HG03439 (cell line): ENCODE measurements around the gene WDCP.
"Not testable (repeated sequence)": the region's sequence is repeated elsewhere in the genome, so short reads cannot be mapped to it uniquely, and the experiment has no call there.

ENCODE experiments used
- ATAC-seq: cut with Tn5 transposase; IDR thresholded peaks from one replicate; pipeline ENCODE4 v1.9.1; 2021; ENCODE audit warnings: mild to moderate bottlenecking, moderate library complexity; ENCODE audit not compliant: unreplicated experiment

The WDCP gene

GRCh38 chr2:24046930-24047702 lies at the start of gene WDCP:
Gene WDCP, minus strand, starts transcription at chr2:24047391. Its CDS starts 7,897 bp downstream, at chr2:24039494.
- ATAC-seq: peak; percentile 98

GRCh38 chr2:24095171-24095677 lies 48.0 kb upstream of the WDCP start:
- ATAC-seq: not testable (repeated sequence)

- not testable (repeated sequence) for ATAC-seq
Measured at GRCh38 chr2:24093270-24093669, 46.1 kb upstream of the WDCP start.

GRCh38 chr2:24088821-24089359 lies 41.7 kb upstream of the WDCP start:
- no peak for ATAC-seq

GRCh38 chr2:24087032-24087431 lies 39.8 kb upstream of the WDCP start:
- no peak for ATAC-seq

GRCh38 chr2:24086241-24086640 lies 39.0 kb upstream of the WDCP start:
- ATAC-seq: no peak

GRCh38 chr2:24085200-24085489 lies 38.0 kb upstream of the WDCP start:
- ATAC-seq: no peak

GRCh38 chr2:24084386-24085199 lies 37.4 kb upstream of the WDCP start, which contains the start of gene TP53I3:
Gene TP53I3, minus strand, starts transcription at chr2:24084834. Its CDS starts 508 bp downstream, at chr2:24084326.
- peak; percentile 85 for ATAC-seq

GRCh38 chr2:24083567-24084385 lies 36.6 kb upstream of the WDCP start:
- ATAC-seq: peak; percentile 68

- no peak for ATAC-seq
Measured at GRCh38 chr2:24082787-24083566, 35.8 kb upstream of the WDCP start.

- ATAC-seq: no peak
Measured at GRCh38 chr2:24080701-24081100, 33.5 kb upstream of the WDCP start.

- no peak for ATAC-seq
Measured at GRCh38 chr2:24077879-24078278, 30.7 kb upstream of the WDCP start.

- no peak for ATAC-seq
Measured at GRCh38 chr2:24077535-24077877, 30.3 kb upstream of the WDCP start.

- ATAC-seq: peak; percentile 7
Measured at GRCh38 chr2:24076849-24077534, 29.8 kb upstream of the WDCP start.

GRCh38 chr2:24075915-24076848 lies 29.0 kb upstream of the WDCP start, which contains the start of gene SF3B6:
Gene SF3B6, minus strand, starts transcription at chr2:24076326. Its CDS starts 97 bp downstream, at chr2:24076229.
- peak; percentile 94 for ATAC-seq

- ATAC-seq: no peak
Measured at GRCh38 chr2:24075259-24075658, 28.1 kb upstream of the WDCP start.

GRCh38 chr2:24073816-24074215 lies 26.6 kb upstream of the WDCP start:
- ATAC-seq: no peak

- ATAC-seq: no peak
Measured at GRCh38 chr2:24072259-24072658, 25.1 kb upstream of the WDCP start.
